GM04503 (cell line): Measurements from ENCODE around the gene TLN1.

ENCODE experiments used
- DNase-seq: peaks from one replicate; pipeline ENCODE4 v3.0.0-alpha.2; 2012; ENCODE audit warnings: low read depth

The TLN1 gene

DNA sequence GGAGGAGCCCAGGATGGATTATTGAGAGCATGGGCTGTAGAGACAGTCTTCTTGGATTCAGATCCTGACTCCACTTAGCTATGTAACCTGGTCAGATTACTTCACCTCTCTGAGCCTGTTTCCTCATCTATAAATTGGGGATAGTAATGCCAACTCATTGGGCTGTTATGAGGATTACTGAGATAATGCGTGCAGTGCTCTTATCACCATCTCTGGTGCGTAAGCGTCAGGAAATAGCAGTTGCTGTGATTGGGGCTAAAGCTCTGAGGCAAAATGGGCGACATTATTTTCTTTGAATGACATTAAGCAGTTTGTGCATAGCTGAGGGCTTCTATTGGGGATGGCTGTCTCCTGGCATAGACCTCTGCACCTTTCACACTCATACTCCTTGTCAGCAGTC is 23.1 kb upstream of the TLN1 start:
- DNase-seq = no peak

DNA sequence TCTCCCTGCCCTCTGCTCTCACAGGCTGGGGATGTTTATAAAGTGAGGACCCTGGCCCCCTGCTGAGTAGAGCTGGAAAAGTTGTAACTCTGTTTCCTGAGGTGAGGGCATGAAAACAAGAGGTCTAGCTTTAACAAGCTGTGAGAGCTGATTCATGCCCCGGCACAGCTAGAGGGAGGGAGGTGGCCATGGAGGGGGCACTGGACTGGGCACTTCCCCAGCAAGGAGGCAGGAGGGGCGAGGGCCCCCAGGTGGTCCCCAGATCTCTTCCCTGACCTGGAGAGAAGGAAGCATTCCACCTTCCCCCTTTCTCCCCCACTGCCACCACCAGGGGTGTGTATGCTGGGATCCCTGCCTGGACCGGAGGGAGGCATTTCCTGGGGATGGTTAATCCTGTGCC is 22.3 kb upstream of the TLN1 start, which contains the start of gene MSMP:
Gene MSMP, minus strand, starts transcription at position 13 of the 400 bp plus-strand sequence. CDS start 147 bp downstream, outside the sequence.
- DNase-seq = no peak

DNA sequence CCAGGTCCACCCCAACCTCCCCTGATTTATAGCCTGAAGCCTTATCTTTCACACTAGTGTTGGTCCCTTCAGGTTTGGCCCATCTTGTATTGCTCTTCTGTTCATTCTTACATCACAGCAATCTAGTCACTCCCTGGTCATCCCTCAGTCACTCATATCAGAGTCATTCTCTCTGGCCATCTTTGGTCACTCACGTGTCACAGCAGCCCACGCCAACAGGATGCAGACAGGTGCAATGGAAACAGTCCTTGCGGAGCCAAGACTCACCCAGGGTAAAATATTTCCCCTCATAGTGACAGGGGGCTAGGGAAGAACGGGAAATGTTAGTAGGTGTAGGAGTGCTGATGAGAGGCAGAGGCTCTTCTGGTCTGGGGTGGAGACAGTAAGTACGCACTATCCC is 21.5 kb upstream of the TLN1 start:
- no peak for DNase-seq

DNA sequence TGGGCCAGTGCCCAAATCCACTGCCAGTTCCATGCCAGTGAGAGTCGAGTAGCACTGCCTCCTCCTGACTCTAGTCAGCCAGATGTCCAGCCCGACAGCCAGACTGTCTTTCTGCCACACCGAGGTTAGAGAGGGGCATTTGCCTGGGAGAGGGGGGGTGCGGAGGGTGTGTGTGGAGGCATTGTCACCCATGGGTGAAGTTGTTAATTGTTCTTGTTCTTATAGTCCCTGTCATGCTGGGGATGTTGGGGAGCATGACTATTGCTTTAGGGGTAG is 18.2 kb upstream of the TLN1 start:
- no peak for DNase-seq

DNA sequence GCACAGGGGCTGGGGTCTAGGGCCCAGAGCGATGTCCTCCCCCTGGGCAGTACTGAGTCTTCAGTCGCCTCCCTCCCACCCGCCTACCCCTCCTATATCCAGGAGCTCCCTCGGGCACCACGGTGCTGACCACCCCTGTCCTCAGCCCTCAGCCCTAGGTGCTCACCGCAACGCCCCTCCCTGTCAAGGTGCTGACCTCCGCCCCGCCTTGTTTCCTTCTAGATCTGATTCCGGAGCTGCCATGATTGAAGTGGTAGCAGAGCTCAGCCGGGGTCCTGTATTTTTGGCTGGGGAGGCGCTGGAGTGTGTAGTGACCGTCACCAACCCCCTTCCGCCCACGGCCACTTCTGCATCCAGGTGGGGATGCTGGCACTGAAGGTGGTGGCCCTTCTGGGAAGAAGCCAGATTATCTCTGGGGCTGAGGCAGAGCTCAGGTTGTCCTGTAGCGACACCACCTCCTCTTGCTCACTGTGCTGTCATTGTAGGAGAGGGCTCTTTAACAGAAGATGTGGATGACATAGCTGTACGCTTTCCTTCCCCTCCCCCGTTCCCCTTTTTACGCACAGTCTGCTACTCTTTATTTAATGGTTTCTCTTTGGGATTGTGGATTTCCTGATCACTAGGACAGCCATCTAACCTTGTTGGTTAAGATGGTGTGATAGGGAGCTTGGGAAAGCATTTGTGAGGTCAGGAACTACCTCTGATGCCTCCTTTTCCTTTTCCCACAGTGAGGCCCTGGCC is 17.7 kb upstream of the TLN1 start:
- DNase-seq = no peak

DNA sequence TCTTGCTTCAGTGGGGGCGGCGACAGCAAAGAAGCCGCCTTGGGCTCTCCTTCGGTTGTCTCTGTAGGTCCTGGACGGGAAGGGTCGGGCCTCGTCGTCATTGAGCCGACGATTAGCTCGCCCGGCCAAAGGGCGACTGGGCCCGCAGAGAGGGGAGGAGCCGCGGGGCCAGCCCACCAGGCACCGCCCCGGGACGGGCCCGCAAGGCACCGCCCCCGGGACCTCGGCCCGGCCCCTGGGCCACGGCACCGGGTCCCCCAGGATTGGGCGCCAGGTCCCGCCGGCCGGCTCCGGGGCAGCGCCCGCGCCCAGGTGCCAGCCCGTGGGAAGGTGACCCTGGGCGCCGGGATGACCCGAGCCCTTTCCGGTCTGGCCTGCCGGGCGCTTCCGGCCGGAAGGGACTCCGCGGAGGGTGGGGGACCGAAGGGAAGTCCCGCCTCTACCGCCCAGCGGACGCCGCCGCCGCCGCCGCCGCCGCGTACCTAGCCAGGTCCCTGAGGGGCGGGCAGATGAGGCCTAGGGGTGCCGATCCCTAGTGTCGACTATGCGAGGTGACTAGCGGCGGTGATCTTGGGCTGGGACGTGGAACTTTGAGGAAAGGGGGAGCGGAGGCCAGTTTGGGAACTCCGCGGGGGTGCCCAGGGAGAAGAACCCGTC is 17.0 kb upstream of the TLN1 start, which contains the start of the genes GBA2 and RGP1:
Gene GBA2, minus strand, starts transcription at position 371 of the 657 bp plus-strand sequence. CDS start 524 bp downstream, outside the sequence.
Gene RGP1, plus strand, starts transcription at position 430 of the 657 bp plus-strand sequence. CDS start 469 bp downstream, outside the sequence.
- no peak for DNase-seq

DNA sequence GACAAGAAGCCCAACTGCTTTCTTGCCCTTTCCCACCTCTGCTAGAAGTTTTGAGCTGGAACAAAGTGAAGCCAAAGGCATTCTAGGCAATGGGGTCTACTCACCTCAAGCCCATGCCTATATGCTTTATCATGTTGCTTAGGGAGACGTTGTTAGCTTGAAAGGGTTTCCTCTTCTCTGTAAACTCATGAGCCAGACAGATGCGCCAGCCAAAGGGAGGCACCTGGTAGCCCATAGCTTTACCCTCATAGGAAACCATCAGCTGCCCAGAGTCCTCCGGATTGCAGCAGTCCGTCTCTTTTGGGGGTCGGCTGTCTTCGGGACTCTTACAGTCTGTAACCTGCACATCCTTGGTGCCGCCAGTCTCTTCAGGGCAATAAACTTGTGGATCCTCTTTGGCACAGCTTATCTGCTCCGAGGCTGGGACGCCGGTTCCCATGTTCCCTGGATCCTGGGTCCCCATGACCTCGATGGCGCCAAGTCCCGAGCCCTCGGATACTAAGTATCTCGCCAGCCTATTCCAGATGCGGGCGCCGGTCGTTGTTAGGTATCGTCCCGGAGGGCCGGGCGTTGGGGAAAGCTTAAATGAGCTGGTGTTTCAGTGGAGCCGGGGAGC is 16.4 kb upstream of the TLN1 start:
- DNase-seq = no peak

DNA sequence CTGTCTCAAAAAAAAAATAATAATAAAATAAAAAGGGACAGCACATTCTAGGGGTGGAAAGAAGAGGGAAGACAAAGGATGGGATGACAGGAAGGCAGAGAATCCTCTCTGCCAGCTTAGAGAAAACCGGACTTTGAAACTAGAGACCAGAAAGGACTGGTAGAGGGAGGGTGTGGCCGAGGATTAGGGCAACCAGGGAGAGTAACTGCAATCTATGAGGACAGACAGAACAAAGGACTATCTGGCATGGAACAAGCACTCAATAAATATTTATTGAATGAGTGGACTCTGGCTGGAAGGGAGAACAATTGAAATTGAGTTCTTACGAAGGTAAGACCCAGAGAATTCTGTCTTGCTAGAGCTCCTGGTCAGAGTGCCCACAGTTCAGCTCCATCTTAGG is 14.6 kb upstream of the TLN1 start:
- no peak for DNase-seq

DNA sequence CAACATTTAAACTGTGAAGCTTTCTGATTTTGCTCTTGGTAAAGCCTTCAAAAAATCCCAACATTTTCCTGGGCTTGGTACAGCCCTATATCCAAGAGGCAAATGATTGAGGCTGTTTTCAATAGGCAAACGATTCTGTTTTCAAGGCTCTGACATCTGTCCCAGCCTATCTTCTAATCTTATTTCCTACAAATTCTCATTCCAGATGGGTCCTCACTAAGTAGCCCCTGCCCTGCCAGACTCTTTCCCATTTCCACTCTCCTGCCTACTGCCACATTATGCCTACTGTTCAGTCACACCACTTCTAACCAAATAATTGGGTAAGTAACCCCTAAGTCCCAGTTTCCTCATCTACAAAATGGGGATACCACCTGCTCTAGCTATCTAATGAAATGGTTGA is 13.6 kb upstream of the TLN1 start:
- no peak for DNase-seq

DNA sequence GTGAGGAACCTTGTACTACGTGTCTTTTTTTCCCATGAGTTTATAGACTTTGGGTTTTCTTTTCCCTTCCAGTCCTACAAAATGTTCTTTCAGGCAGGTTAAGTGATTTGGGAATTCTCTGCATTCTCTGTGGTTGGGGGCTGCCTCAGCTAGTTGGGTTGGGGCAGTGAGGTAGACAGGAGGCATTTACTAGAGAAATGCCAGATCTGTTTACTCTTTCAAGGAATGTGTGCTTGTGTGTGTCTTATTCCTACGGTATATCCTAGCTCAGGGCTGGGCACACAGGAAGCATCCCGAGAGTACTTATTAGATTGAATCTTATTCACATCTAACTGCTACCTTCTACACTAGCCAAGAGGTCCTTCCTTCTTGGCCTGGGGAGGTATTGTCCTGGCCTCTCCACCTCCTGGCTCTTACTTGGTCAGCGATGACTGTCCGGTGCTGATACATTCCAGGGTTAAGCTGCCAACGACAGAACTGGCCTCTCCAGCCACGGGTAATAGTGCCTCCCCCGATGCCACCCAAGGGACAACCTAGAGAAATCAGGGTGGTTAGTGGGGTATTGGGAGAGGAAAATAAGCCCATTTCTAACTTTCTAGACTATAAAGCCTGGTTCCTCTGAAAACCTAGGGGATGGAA is 12.0 kb upstream of the TLN1 start:
- no peak for DNase-seq

DNA sequence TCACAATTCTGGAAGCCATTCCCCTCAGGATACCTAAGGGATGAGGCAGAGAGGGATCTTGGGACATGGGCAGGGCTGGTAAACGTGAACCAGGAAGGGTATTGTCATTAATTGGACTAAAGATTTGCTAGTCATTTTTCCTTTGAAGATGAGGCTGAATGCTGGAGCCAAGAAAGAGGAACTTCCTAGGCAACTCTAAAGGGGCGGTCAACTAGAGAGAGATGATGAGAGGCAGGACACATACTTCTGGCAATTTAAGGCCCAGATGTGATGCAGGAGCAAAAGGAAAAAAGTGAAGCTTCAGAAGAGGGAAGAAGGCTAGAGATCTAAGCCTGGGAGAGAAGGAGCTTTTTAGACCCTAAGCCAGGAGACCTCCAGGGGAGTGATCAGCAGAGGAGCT is 11.5 kb upstream of the TLN1 start:
- DNase-seq = no peak

DNA sequence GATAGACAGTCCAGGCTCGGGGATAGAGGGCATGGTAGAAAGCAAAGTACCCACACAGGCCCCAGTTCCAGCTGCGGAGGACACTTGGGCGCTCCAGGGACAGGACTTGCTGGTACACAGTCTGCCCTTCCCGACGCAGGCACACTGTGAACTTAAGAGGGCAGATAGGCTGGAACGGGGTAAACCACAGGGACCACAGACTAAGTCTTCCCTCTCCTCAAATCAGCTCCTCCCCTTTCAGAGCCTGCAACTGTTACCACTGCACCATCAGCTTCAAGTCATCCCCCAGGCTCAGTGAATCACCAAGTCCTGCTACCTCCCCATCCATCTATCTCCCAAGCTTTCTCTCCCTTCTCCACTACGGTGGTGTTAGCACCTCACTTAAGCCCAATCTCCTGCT is 9.7 kb upstream of the TLN1 start:
- no peak for DNase-seq

DNA sequence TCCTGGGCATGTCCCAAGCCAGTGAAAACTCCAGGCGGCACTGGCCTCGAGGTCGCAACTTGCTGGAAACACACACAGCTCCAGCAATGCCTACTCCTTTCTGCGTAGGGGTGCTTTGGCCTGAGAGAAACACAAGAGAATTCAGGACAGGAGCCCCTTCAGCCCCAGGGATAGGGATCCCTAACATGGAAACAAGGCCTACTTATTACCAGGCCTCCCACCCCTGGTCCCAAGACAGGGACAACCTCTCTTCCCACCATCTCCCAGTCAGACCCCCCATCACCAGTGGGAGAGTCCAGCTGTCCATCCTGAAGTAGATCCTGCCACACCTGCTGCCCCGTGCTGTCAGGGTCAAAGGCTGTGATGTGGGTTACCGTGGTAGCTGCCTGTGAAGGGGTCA is 8.2 kb upstream of the TLN1 start:
- no peak for DNase-seq

DNA sequence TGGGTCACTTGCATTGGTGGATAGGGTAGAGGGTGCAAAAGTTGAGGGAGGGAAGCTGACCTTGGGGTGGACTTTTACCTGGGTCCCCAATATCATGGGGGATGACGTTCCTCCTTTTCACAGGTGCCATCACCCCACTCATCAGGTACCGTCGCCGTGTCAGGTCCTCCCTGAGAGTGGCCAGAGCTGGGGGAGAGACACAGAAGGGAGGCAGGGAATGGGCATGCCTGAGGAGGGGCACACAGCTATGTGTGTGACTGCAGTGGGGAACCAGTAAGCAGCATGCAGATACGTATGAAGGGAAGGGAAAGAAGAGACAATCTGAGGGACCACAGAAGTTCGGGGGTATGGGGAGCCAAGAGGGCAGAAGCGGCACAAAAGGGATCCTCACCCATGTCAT is 6.9 kb upstream of the TLN1 start:
- no peak for DNase-seq

DNA sequence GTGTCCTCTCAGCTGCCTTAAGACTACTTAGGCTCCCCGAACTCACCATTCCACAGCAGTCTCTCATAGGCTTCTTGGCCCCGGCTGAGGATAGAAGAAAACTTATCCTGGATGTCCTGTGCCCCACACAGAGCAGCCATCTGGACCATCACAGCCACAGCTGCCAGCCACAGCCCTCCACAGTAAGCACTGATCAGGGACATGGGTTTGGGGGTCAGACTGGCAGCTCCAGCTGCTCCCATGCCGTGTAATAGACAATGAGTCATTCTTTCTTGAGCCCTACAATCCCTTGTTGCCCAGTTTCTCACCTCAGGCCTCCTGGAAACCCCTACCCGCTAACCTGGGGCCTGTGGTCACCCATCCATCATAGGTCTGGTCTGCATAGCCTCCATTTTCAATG is 6.2 kb upstream of the TLN1 start:
- no peak for DNase-seq

DNA sequence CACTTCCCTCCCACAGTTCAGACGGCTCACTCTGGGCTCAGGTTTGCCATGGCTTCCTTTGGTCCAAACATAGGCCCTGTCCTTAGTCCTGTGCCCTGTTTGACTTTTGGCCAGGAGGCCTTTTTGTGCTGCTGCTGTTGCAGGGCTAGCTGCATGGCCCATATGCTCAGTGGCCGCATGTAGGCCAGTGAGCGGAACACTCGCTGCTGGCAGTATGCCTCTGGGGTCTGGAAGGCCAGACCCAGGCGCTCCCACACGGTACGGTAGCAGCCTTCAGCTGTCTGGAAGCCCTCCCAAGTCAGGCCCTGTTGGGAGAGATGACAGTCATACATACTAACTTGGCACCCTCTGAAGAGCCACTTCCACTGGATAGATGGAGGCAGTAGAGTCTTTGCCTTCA is 5.1 kb upstream of the TLN1 start:
- DNase-seq = no peak

DNA sequence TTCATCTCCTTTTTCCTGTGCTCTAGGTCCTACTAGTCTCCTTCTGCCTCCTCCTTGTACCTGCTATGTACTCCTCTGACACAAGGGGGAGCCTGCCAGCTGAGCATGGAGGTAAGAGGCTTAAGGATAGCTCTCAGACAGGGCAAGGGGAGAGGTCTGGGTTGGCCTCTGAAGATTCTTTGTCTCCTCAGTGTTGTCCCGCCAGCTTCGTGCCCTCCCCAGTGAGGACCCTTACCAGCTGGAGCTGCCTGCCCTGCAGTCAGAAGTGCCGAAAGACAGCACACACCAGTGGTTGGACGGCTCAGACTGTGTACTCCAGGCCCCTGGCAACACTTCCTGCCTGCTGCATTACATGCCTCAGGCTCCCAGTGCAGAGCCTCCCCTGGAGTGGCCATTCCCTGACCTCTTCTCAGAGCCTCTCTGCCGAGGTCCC is 4.2 kb upstream of the TLN1 start:
- DNase-seq = no peak

DNA sequence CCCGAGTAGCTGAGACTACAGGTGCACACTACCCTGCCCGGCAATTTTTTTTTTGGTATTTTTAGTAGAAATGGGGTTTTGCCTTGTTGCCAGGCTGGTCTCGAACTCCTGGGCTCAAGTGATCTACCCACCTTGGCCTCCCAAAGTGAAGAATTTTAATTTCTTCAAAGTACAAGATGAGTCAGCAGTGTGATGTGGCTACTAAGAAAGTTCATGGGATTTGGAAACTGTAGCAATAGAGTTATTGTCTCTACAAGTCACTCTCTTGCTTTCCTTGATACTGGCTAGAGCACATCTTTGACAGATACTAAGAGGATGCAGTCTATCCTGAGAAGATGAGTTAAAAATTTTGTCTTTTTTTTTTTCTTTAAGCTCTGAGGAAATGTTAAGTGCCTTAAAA is 2.1 kb upstream of the TLN1 start:
- no peak for DNase-seq

DNA sequence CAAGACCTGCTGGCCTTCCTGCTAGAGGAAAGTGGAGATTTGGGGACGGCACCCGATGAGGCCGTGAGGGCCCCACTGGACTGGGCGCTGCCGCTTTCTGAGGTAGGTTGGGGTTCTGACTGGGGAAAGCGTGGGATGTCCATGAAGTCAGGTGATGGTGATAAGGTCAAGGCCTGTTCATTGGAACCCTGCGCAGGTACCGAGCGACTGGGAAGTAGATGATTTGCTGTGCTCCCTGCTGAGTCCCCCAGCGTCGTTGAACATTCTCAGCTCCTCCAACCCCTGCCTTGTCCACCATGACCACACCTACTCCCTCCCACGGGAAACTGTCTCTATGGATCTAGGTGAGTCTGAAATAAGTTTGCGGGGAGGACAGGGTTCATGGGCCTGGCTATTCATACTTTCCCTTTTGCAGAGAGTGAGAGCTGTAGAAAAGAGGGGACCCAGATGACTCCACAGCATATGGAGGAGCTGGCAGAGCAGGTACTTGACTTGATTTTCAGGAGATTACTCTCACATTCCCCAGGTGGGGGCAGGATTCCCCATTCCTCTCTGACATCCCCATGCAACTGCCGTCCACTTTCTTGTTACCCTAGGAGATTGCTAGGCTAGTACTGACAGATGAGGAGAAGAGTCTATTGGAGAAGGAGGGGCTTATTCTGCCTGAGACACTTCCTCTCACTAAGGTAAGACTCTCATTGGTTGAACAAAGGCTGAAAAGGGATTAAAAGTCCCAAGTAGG is 976 bp upstream of the TLN1 start:
- no peak for DNase-seq

DNA sequence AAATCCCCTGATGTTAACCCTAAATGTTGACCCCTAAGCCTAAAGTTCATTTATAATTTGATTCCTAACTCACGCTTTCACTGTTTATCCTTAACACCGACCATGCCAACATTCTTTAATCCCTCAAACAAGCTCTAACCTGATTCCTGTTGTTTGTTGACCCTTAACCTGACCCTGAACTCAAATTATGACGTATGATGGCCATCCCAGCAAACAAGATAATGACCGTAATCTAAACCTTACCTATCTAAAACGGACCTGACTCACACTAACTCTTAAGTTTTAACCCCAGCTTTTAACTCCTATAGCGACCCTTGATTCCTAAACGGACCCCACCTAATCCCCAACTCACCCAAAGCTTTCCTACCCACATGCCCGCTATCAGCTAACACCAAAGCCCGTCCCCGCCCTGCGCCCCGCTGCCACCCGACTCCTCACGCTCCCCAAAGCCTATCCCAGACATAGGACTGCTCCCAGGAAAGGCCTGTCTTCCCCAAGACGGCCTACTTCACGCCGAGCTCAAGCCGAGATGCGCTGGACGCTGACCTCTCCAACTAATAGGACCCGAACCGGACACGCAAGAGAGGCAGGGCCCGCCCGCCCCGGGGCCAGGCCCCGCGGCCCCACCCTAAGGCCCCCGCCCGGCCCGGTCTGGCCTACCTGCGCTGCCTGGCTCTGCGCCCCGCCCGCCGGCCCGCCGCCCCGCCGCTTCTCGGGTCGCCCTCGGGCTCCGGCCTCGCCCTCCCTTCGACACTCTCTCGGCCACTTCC is 395 bp downstream of the TLN1 start:
- no peak for DNase-seq

DNA sequence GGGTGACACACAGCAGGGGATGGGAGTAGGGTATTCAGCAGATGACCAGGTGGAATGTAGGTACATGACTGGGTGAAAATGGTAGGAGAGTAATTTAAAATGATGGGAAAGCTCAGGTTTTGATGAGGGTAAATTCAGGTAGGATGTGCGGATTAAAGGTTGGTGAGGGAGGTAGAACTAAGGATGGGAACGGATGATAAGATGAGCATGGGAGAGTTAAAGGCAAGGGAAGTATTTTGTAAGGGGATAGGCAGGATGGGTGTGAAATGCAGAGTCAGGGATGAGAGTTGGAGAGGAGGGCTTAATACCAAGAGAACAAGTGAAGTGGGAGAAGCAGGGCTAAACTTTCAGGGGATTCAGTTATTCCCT is 1.5 kb downstream of the TLN1 start:
- DNase-seq = no peak
